ENCODE data around the gene NKX2-4. TPM values are rescaled to one million over a fixed set of nuclear protein-coding genes. Genes with fewer than 3 reads are reported as not detected.

Gene NKX2-4
- total and polyA plus RNA-seq, 9 of the 15 experiments (the other 6 are each of a cell fraction or from before 2014, with no cell fraction given), result not detected

- H3K9me3 ChIP-seq (replicated peaks; ENCODE audit: control insufficient read depth, insufficient read depth, low read depth, low read length), result no peaks in the 10 kb centered on the region; the same call in 1 of the 2 replicates
- no peak overlapping the region for H2AFZ ChIP-seq (ENCODE audit: low read depth, low read length)
- H3K4me2 ChIP-seq (ENCODE audit: insufficient read depth, low read length), result no peak overlapping the region
- intact Hi-C loops (cut with micrococcal nuclease) (no loop called here), in situ Hi-C loops (cut with MboI) (no loop called here)
- DNase-seq (ENCODE audit: extremely low read depth in 1 of 4, low spot score in 3 of 4) (no peak), FAIRE-seq (no peak), ATAC-seq (no peak)
- no peaks in the 10 kb centered on the region for H4K20me1 ChIP-seq (replicated peaks; ENCODE audit: control insufficient read depth, insufficient read depth, low read length)
- no peaks in the 10 kb centered on the region for H3K27me3 ChIP-seq (ENCODE audit: control insufficient read depth in 2 of 2, insufficient read depth in 2 of 2, low read length in 2 of 2)
- peaks cover 9% of the 10 kb centered on the region; the same call in 2 of the 3 replicates for H3K79me2 ChIP-seq (ENCODE audit: control insufficient read depth, insufficient read depth, low read length)
- no peak overlapping the region for H3K4me3 ChIP-seq
- H3K36me3 ChIP-seq (ENCODE audit: control insufficient read depth, insufficient read depth, low read length), result peaks cover 39% of the 10 kb centered on the region
- no TSS peak for BruUV-seq (replicated peaks)
- no peaks in the 10 kb centered on the region for H3K4me1 ChIP-seq (replicated peaks in 1 of 2; ENCODE audit: control insufficient read depth in 2 of 2, insufficient read depth in 2 of 2, low read length in 2 of 2)
- 93% methylated on average over 1 of the region's 1 CpG for WGBS (ENCODE audit: insufficient coverage, low coverage, missing lambda C conversion rate)
- POLR2A ChIA-PET, result no interaction called here
- CTCF ChIA-PET (ENCODE audit: low intra/inter-chr PET ratio), result no interaction called here
- no peaks in the 10 kb centered on the region for H3K9me1 ChIP-seq (ENCODE audit: control insufficient read depth, insufficient read depth, low read length)
- TF ChIP-seq ARID1B (IDR thresholded peaks at IDR 0.05), result no peak
- no peak for TF ChIP-seq RBM14 (IDR thresholded peaks at IDR 0.05; ENCODE audit: borderline replicate concordance, insufficient read depth, low read depth, low read length)
- no peak for TF ChIP-seq PHF20 (IDR thresholded peaks at IDR 0.05; ENCODE audit: partially characterized antibody)
- no peak for TF ChIP-seq NR1H2 (CRISPR knock-in tag; IDR thresholded peaks at IDR 0.05)
- no peak for TF ChIP-seq ZNF384 (IDR thresholded peaks at IDR 0.05; ENCODE audit: low read depth, low read length)
- TF ChIP-seq E2F1 (CRISPR knock-in tag; IDR thresholded peaks at IDR 0.05), result no peak
- no peak for TF ChIP-seq MYC (IDR thresholded peaks at IDR 0.05; ENCODE audit: low read depth, low read length)
- TF ChIP-seq MYC (CRISPR knock-in tag; IDR thresholded peaks at IDR 0.05; ENCODE audit: borderline replicate concordance, low read depth), result no peak
- no peak for TF ChIP-seq NR4A1 (CRISPR knock-in tag; IDR thresholded peaks at IDR 0.05)
- TF ChIP-seq NR4A1 (tag; IDR thresholded peaks at IDR 0.05), result no peak
- TF ChIP-seq TSC22D4 (tag; IDR thresholded peaks at IDR 0.05), result no peak
- TF ChIP-seq CBFA2T2 (conservative IDR thresholded peaks at IDR 0.05), result no peak
- no peak overlapping the region for H3K9ac ChIP-seq (ENCODE audit: insufficient read depth in 1 of 2, low read depth in 2 of 2, low read length in 2 of 2)
- H3K27ac ChIP-seq (ENCODE audit: extremely low read depth, low read depth, low read length), result no peak overlapping the region
Observed at GRCh38 chr20:21371193-21371592, 26.1 kb downstream of the NKX2-4 start.
